ENCODE results near the gene BBOX1.
"Not testable (repeated sequence)": the region's sequence is repeated elsewhere in the genome, so short reads cannot be mapped to it uniquely, and the experiment has no call there.

Gene BBOX1, protein sequence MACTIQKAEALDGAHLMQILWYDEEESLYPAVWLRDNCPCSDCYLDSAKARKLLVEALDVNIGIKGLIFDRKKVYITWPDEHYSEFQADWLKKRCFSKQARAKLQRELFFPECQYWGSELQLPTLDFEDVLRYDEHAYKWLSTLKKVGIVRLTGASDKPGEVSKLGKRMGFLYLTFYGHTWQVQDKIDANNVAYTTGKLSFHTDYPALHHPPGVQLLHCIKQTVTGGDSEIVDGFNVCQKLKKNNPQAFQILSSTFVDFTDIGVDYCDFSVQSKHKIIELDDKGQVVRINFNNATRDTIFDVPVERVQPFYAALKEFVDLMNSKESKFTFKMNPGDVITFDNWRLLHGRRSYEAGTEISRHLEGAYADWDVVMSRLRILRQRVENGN

DNA sequence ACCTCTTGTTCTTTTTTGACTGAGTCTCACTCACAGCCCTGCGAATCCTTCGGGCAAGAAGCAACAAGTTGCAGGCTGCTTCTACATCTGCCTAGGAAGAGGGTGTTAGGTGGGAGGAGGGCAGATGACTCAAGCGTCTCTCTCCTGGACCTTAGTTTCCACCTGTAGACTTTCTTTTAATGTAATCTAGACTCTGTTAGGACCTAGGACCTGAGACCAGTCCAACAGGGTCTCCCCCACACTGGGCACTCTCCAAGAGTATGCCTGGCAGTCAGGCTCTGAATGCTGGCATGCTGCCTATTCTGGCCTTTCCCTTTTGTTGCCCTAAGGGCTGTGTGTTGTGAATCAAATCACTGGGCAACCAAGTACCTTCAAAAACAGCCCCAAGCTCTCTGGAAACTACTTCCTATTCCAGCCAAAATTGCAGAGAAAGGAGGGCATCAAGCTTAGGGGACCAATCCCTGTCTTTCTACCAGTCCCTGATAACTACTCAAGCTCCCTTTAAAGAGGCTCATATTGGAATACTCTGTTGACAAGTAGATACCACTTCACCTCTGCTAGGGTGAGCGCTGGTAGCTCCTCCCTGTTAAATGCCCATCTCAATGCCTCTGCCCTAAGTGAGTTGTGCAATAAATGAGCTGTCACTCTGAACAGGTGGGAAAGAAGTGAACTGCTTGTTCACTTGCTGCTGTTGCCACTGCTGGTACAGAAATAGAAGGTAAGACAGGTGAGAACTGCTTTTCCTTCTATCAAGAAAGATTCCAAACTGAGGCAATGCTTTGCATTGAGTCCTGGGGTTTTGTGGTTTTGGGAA lies at the start of gene BBOX1:
BBOX1 (plus strand) TSS at position 514 of the 814 bp plus-strand sequence. CDS start 14,616 bp downstream, outside the sequence.
- DNase-seq, result no peak

DNA sequence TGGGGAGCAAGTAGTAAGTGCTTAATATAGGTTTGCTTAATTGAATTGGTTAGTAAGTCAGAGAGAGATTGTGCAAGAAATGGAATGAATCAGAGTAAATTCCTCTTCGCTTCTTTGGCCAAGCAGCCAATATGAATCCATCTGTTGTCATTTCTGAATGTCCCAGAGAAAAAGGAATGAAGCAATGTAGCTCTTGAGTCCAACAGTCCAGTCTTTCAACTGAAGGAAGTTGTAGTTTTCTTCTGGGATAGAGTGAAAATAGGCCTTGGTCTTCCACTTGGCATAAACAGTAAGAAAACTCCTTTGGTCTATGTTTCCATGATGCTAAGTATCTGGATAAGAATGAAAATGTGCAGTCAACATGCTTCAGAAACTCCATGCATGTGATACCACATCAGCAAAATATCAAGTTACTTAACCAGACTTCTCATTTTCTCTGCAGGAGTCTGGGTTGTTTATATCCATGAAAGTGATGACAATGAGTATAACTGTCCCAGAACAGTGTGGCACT lies 48.5 kb upstream of the BBOX1 start:
- DNase-seq, result no peak

GRCh38 chr11:26993965-26994457 lies 46.6 kb upstream of the BBOX1 start, which contains the start of gene FIBIN:
FIBIN (plus strand) TSS chr11:26994112; CDS start chr11:26994527, 415 bp downstream.
- no peak for DNase-seq

- DNase-seq, result no peak
Observed at GRCh38 chr11:26994631-26995095, 46.0 kb upstream of the BBOX1 start.

GRCh38 chr11:26995701-26996460 lies 44.7 kb upstream of the BBOX1 start:
- no peak for DNase-seq

DNA sequence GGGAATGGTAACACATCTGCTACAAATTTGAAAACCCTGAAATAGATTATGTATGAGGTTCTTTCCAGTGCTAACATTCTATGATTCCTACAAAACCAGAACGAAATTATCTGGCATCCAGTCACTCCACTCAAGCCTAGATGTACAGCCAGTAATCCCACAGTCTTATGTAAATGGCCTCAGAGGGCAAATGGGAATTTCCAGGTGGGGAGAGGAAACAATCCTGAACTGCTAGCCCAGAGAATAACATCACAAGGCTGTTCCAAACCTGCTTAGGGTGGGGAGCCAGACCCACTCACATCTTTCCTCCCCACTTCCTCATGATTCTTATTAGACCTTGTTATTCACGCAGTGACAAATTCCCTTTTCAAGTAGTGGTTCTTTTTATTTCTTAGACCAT lies 43.2 kb upstream of the BBOX1 start:
- DNase-seq, result no peak

DNA sequence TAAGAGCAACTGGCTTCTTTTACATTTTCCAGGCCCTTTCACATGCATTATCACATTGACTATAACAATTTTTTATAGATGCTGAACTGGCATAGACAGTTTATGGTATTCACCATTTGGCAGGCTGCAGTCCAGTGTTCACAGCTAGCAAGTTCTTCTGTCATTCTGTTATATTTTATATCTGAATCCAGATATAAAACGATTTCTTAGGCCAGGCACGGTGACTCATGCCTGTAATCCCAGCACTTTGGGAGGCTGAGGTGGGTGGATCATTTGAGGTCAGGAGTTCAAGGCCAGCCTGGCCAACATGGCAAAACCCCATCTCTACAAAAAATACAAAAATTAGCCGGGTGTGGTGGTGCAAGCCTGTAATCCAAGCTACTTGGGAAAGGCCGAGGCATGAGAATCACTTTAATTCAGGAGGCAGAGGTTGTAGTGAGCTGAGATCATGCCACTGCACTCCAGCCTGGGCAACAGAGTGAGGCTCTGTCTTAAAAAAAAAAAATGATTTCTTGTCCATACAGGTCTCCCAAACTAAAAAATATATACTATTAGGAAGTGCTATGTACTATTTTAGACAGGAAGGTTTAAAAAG lies 39.4 kb upstream of the BBOX1 start:
- not testable (repeated sequence) for DNase-seq

- DNase-seq, result no peak
Observed at GRCh38 chr11:27002431-27002830, 38.2 kb upstream of the BBOX1 start.

DNA sequence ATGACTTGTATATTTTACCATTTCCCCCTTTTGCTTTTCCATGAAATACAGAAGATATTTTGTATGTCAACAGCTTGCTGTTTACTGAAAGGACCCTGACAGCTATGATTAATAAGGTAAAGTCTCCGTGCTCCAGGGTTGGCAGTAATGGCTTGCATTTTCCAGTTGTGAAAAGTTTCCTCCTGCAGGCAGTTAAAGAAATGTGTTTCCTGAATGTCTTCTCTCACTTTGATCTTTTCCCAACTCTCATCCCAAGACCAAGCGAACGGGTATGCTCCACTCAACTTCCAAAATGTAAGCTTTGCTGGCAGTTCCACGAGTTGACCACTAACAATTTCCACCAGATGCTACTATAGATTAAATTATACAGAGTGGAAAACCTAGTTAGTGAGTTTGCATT lies 37.8 kb upstream of the BBOX1 start:
- no peak for DNase-seq

DNA sequence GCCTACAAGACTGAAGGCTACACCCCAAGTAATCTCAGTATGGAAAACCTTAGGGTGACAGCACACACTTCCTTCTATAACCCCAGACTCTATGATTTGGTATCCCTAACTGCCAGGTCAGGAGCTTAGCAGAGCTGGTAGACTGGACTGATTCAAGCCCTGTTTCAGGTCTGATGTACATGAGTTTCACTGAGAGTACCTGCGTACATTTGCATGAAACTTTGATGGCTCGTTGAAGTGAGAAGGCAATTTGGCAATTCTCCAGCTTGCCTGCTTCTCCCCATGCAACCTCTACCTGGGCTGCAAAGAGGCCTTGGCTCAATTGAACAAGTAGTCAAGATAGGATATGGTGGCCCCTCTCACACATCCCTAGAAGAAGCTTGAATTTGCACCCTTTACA lies 36.5 kb upstream of the BBOX1 start:
- DNase-seq, result no peak

GRCh38 chr11:27008811-27009535 lies 31.6 kb upstream of the BBOX1 start:
- no peak for DNase-seq

- DNase-seq, result no peak
Observed at GRCh38 chr11:27011560-27012233, 28.9 kb upstream of the BBOX1 start.

- no peak for DNase-seq
Observed at GRCh38 chr11:27012234-27012921, 28.2 kb upstream of the BBOX1 start.

- DNase-seq, result no peak
Observed at GRCh38 chr11:27013781-27014361, 26.7 kb upstream of the BBOX1 start.

DNA sequence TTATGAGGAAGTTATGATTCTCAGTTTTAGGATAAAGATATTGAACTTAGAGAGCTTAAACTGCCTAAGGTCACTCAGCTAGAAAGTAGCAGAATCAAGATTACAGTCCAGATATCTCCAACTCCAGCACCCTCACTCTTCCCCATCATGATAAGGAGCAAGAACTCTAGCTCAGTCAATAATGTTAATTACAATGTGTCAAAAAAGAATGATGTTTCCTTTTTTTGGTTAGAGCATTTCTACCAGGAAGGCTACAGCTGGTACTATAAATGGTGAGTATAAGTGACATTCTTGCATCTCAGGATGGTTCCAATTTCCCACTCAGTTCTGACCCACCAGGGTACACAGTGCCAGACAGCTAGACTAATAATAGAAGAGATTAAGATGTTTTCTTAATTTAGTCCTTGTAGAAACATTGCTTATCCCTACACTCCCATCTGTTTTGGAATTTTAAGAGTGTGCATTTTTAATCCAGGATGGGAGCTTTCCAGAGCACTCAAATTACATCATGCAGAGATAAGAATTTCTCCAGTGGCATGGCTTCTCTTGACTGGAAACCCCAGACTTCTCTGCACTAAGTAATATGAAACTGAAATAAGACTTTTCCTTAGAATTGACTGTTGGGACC lies 21.6 kb upstream of the BBOX1 start:
- no peak for DNase-seq

DNA sequence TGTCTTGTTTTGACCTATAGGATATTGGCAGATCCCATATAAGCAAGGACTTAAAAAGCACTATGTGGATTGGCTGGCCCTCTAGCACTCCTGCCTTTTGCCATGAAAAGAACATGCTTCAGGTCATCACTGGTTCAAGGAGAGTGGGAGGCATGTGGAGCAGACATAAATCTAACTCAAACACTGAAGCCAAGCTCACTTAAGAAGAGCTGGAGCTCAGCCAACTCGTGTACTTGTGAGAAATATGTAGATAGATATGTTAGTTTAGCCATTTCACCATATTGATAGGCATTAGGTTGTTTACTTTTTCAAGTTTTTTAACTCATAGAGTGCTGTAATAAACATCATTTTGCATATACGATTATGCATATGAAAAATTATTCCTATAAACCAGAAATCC lies 19.9 kb upstream of the BBOX1 start:
- no peak for DNase-seq

DNA sequence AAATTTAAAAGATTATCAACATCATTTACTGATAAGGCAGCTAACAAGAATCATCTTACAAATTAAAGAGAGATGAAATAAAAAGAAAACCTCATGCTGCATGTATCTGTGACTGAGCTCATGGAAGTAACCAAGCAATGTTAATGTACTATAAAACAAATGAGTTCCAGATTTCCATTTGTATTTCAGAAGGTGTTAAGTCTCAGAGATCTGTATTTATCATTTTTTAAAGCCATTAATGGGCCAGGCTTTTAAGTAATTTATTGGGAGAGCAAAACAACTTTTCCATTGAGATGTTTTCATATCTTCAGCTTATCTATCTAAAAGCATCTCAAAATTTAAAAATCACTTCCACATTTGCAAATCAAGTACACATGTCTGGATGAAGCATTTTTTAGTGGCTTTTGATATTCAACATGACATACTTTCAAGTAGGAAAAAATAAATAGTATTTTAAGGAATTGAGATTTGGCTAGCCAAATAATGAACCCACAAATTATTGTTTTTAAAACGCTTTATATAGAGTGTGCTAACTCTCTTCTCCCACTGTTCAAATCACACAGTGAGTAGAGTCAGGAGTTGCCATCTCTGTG lies 17.9 kb upstream of the BBOX1 start:
- no peak for DNase-seq

DNA sequence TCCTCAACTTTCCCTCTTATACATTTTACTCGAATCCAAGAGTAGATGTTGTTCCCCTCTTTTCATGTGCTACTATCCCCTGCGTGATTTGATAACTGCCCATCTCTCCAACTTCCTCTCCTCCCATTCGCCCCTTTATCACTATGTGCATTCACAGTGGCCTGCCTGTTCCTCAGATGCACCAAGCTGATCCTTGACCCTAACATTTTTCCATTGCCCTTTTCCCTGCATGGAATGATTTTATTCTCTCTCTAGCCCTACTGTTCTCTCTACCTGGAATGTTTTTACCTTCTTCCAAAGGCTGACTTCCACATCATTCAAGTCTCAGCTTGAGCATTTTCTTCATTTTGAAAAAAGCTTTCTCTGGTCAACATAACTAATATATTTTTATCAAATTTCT lies 15.8 kb upstream of the BBOX1 start:
- no peak for DNase-seq
